Adrenal gland (tissue), 5 donors: ENCODE results near the gene GLP1R.

Experiments
- POLR2A ChIP-seq, 2 donors: fragments of 450-650 bp; IDR thresholded peaks; one replicate each; pipeline ENCODE4 v1.6.1; 2017; ENCODE audit warnings: antibody characterized with exemption in 2 of 2, mild to moderate bottlenecking in 2 of 2, moderate library complexity in 1 of 2
- TF ChIP-seq, protein P1 (sequence below), 6 experiments: fragments of 450-650 bp in 4 of 6; fragments of 200-600 bp in 2 of 6; sonication (generic) in 1 of 6; IDR thresholded peaks; 1 replicate in 5 of 6; 2 replicates in 1 of 6; pipeline versions ENCODE4 v1.5.1 to v1.8.0; 2016 to 2021; ENCODE audit warnings: antibody characterized with exemption in 6 of 6, mild to moderate bottlenecking in 2 of 6, moderate library complexity in 1 of 6
- donor health status: DM: no; HTN: no; CAD: no.

- TF ChIP-seq, protein P1, sequence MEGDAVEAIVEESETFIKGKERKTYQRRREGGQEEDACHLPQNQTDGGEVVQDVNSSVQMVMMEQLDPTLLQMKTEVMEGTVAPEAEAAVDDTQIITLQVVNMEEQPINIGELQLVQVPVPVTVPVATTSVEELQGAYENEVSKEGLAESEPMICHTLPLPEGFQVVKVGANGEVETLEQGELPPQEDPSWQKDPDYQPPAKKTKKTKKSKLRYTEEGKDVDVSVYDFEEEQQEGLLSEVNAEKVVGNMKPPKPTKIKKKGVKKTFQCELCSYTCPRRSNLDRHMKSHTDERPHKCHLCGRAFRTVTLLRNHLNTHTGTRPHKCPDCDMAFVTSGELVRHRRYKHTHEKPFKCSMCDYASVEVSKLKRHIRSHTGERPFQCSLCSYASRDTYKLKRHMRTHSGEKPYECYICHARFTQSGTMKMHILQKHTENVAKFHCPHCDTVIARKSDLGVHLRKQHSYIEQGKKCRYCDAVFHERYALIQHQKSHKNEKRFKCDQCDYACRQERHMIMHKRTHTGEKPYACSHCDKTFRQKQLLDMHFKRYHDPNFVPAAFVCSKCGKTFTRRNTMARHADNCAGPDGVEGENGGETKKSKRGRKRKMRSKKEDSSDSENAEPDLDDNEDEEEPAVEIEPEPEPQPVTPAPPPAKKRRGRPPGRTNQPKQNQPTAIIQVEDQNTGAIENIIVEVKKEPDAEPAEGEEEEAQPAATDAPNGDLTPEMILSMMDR (IDR thresholded peaks at IDR 0.05) = no peak
- no peak for TF ChIP-seq POLR2A (IDR thresholded peaks at IDR 0.05)
Measured at GRCh38 chr6:39077882-39078594, 29.5 kb downstream of the GLP1R start.
